OCI-LY7 (cell line): ENCODE results near the gene ANKMY1.

Source experiments
- EZH2phosphoT487 ChIP-seq: fragments of 200-600 bp; sonication (generic); IDR thresholded peaks from 2 replicates; pipeline ENCODE4 v1.6.1; 2018; ENCODE audit warnings: low read depth, borderline replicate concordance, mild to moderate bottlenecking, mixed run types, antibody characterized with exemption, low read length, moderate library complexity, mixed read lengths
- TF ChIP-seq, protein P1 (sequence below): fragments of 200-600 bp; sonication (generic); conservative IDR thresholded peaks from 2 replicates; pipeline ENCODE4 v1.5.1; 2014; ENCODE audit warnings: mild to moderate bottlenecking, antibody characterized with exemption, low read length, moderate library complexity, mixed read lengths

DNA sequence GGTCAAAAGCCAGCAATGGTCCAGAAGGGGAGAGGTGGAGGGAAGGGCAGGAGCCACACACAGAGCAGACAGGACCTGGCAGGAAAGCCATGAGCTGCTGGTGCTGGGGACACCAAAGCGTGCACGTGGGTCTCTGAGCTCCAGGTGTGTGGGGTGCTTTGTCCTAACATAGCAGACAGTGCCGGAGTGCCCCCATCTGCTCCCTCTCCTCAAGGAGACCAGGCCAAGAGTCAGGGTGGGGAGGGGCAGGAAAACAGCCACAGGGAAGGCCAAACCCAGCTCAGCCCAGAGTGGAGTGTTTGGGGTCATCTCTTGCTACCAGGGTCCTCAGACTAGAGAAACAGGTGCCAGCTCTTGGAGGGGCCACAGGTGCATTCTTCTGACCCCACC, 126.5 kb downstream of the ANKMY1 start:
- TF ChIP-seq, protein P1, sequence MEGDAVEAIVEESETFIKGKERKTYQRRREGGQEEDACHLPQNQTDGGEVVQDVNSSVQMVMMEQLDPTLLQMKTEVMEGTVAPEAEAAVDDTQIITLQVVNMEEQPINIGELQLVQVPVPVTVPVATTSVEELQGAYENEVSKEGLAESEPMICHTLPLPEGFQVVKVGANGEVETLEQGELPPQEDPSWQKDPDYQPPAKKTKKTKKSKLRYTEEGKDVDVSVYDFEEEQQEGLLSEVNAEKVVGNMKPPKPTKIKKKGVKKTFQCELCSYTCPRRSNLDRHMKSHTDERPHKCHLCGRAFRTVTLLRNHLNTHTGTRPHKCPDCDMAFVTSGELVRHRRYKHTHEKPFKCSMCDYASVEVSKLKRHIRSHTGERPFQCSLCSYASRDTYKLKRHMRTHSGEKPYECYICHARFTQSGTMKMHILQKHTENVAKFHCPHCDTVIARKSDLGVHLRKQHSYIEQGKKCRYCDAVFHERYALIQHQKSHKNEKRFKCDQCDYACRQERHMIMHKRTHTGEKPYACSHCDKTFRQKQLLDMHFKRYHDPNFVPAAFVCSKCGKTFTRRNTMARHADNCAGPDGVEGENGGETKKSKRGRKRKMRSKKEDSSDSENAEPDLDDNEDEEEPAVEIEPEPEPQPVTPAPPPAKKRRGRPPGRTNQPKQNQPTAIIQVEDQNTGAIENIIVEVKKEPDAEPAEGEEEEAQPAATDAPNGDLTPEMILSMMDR, result no peak
- no peak for TF ChIP-seq EZH2phosphoT487
